Colonic mucosa (tissue), 4 donors: ENCODE results near the gene MCC. TPM values are rescaled to one million over a fixed set of nuclear protein-coding genes. Genes with fewer than 3 reads are reported as not detected.

Experiments
- DNase-seq: peaks from one replicate; pipeline ENCODE4 v3.0.0-alpha.2; 2020
- H3K27ac ChIP-seq: fragments of 200-600 bp; one replicate; pipeline ENCODE4 v1.8.0; 2021
- H3K27me3 ChIP-seq: fragments of 200-600 bp; one replicate; pipeline ENCODE4 v1.8.0; 2021
- H3K36me3 ChIP-seq: fragments of 200-600 bp; one replicate; pipeline ENCODE4 v1.8.0; 2021
- H3K4me1 ChIP-seq: fragments of 200-600 bp; one replicate; pipeline ENCODE4 v1.8.0; 2021; ENCODE audit warnings: mild to moderate bottlenecking
- H3K4me3 ChIP-seq: fragments of 200-600 bp; one replicate; pipeline ENCODE4 v1.8.0; 2021
- H3K9ac ChIP-seq, 2 donors: one replicate each; pipeline ENCODE4 v1.7.0; 2013; ENCODE audit warnings: control low read depth in 2 of 2, low read depth in 2 of 2, low read length in 2 of 2
- H3K9me3 ChIP-seq: fragments of 200-600 bp; one replicate; pipeline ENCODE4 v1.8.0; 2021
- intact Hi-C: fragments of 100-400 bp; cut with DNase I; formaldehyde crosslinking; loops from one replicate; pipeline ENCODE4 v1.14.1; 2022
- total RNA-seq, 2 donors: library from RNA; stranded (reverse); fragmentation: NEBNext Ultra II Directional in 1 of 2; extraction: Animal tissue kit (Norgen Biotek cat#: 25700) in 1 of 2; gene quantifications; one replicate each; pipeline ENCODE4 v1.2.1, GENCODE V29; 2021
- TF ChIP-seq, protein P1 (sequence below): fragments of 200-600 bp; IDR thresholded peaks from one replicate; pipeline ENCODE4 v1.8.0; 2022; ENCODE audit warnings: antibody characterized with exemption, mild to moderate bottlenecking
- donor health status: healthy.
- donor health status: DM: no; HTN: no; CAD: no.
- donor health status: DM: no; HTN: no; CAD: no.

MCC gene
- total RNA-seq, 2 donors from 2014 or later, result 1.9 to 3.1 TPM

DNA sequence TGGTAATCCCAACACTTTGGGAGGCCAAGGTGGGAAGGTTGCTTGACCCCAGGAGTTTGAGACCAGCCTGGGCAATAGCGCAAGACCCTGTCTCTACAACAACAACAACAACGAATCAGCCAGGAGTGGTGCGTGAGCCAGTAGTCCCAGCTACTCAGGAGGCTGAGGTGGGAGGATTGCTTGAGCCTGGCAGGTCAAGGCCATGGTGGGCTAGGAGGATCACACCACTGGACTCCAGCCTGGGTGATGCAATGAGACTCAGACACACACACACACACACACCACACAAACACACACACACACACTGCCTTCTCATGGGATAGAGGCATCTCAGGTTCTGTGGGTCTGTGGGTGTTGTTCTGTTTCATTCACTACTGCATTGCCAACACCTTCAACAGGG is 396.6 kb downstream of the MCC start:
- intact Hi-C loops, result no loop called here
- no peaks in the 10 kb centered on the region for H3K36me3 ChIP-seq
- TF ChIP-seq, protein P1, sequence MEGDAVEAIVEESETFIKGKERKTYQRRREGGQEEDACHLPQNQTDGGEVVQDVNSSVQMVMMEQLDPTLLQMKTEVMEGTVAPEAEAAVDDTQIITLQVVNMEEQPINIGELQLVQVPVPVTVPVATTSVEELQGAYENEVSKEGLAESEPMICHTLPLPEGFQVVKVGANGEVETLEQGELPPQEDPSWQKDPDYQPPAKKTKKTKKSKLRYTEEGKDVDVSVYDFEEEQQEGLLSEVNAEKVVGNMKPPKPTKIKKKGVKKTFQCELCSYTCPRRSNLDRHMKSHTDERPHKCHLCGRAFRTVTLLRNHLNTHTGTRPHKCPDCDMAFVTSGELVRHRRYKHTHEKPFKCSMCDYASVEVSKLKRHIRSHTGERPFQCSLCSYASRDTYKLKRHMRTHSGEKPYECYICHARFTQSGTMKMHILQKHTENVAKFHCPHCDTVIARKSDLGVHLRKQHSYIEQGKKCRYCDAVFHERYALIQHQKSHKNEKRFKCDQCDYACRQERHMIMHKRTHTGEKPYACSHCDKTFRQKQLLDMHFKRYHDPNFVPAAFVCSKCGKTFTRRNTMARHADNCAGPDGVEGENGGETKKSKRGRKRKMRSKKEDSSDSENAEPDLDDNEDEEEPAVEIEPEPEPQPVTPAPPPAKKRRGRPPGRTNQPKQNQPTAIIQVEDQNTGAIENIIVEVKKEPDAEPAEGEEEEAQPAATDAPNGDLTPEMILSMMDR, result no peak
- H3K27ac ChIP-seq, result no peak overlapping the region
- DNase-seq, result no peak
- H3K9ac ChIP-seq, result no peak overlapping the region
- H3K4me1 ChIP-seq, result no peaks in the 10 kb centered on the region
- H3K4me3 ChIP-seq, result no peak overlapping the region
- H3K9me3 ChIP-seq, result no peaks in the 10 kb centered on the region
- no peaks in the 10 kb centered on the region for H3K27me3 ChIP-seq

DNA sequence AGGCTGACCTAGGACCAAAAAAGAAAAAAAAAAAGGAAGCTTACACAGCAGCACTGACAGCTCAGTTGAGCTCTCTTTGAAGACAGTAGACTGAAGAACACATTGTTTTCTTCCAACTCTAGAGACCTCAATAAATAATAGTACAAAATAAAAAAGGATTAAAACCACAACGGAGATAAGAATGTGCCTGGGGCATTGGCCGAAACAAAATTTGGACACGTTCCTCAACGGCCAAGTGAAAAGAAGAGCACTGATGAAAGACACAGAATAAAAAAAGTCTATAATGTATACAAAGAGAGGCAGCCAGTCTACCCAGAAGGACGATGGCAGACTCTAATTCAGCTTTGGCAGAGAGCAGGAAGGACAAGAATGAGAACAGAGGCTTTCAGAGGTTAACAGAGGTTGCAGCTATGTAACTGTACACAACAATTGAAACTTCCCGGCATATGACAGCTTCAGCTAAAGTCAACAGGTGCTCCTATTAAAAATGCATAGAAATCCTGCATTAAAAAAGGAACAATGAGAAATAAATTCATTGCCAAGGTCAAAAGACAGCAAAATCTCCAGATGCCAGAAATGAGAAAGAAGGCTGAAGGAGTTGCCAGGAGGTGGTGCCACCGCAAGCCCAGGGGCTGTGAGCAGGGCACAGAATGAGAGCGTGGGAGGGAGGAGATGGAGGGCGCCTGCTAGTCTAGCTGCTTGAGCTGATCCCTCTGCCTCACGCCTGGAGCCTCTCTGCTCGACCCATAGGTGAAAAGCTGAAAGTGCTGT is 397.7 kb downstream of the MCC start:
- Histone ChIP-seq H3K9me3 (no peaks in the 10 kb centered on the region), H3K36me3 (no peaks in the 10 kb centered on the region), H3K4me3 (no peak overlapping the region), H3K4me1 (no peaks in the 10 kb centered on the region), H3K27ac (no peak overlapping the region), H3K27me3 (no peaks in the 10 kb centered on the region), H3K9ac (no peak overlapping the region)
- DNase-seq, result no peak
- TF ChIP-seq, protein P1, result no peak
- intact Hi-C loops, result no loop called here

DNA sequence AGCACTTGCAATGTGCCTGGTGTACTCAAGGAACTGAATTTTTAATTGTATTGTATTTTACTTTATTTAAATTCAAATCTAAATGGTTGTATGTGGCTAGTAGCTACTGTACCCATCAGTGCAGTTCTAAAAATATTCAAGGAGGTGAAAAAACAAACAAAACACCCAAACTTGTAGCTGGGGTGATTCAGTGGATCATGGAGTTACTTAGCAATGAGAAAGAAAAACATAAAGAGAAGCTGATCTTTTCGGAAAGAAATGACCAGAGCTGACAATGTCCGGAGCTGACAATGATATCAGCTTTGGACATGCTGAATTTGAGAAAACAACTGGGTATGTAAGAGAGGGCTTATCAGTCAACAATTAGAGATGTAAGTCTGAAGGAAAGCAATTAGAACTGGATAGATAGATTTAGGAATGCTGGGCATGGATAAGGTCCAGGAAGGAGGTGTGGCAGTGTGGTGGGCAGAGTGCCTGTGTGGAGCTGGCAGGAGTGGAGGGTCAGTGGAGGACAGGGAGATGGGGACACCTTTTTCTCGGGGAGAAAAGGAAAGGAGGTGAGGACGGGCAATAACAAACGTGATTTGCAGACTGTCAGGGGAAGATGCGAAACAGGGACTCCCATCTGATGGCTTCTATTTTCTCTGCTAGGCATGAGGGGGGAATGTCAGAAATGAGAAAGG is 398.5 kb downstream of the MCC start:
- intact Hi-C loops, result no loop called here
- H3K4me3 ChIP-seq, result no peak overlapping the region
- H3K9me3 ChIP-seq, result no peaks in the 10 kb centered on the region
- TF ChIP-seq, protein P1, result no peak
- H3K9ac ChIP-seq, result no peak overlapping the region
- H3K27ac ChIP-seq, result no peak overlapping the region
- no peaks in the 10 kb centered on the region for H3K27me3 ChIP-seq
- H3K36me3 ChIP-seq, result no peaks in the 10 kb centered on the region
- H3K4me1 ChIP-seq, result no peaks in the 10 kb centered on the region
- no peak for DNase-seq

DNA sequence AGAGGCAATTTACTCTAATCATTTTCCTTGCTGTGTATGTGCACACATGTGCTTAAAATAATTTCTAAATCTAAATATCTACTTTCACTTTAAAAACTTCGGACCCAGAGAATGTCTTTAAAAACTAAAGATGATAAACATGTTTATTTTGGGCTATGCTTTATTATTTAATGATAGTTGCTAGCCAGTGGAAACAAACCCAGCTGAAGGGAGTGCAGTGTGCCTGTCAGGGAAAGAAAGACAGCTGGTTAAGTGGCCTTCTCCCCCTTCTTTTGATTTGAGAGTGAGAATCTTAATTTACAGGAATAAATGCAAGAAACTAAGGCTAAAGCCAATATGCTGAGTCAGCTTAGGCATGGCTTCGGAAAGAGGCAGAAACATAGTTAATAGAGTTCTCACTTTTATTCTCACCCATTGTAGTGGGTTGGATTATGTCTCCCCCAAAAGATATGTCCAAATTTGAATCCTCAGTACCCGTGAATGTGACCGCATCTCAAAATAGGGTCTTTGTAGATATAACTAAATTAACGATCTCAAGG is 400.2 kb downstream of the MCC start:
- H3K36me3 ChIP-seq, result no peaks in the 10 kb centered on the region
- TF ChIP-seq, protein P1, result no peak
- DNase-seq, result no peak
- no peak overlapping the region for H3K27ac ChIP-seq
- H3K27me3 ChIP-seq, result no peaks in the 10 kb centered on the region
- H3K9ac ChIP-seq, result no peak overlapping the region
- no peaks in the 10 kb centered on the region for H3K9me3 ChIP-seq
- intact Hi-C loops, result no loop called here
- H3K4me1 ChIP-seq, result no peaks in the 10 kb centered on the region
- no peak overlapping the region for H3K4me3 ChIP-seq

DNA sequence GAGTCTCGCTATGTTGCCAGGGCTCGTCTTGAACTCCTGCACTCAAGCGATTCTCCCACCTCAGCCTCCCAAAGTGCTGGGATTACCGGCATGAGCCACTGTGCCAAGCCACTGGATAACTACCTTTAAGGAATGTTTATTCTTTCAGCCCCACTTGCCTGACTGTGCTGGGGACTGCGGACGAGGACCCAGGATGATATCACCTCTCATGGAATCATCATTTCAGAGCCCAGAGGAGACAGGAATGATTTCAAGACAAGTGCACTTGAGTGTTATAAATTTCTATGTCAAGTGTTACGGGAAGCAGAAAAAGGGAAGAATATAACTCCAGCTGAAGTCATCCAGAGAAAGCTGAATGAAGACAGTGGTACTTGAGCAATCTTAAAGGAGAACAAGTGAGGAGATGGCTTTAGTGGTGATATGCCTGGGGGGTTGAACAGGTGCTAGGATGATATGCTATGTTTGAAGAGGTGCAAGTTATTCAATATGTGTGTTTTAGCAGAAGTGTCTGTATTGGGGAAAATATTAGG is 402.3 kb downstream of the MCC start:
- H3K9ac ChIP-seq, result no peak overlapping the region
- H3K27ac ChIP-seq, result no peak overlapping the region
- H3K4me3 ChIP-seq, result no peak overlapping the region
- intact Hi-C loops, result no loop called here
- TF ChIP-seq, protein P1, result no peak
- no peaks in the 10 kb centered on the region for H3K27me3 ChIP-seq
- no peak for DNase-seq
- no peaks in the 10 kb centered on the region for H3K9me3 ChIP-seq
- H3K4me1 ChIP-seq, result no peaks in the 10 kb centered on the region
- no peaks in the 10 kb centered on the region for H3K36me3 ChIP-seq
